Naive thymus-derived CD4-positive, alpha-beta T cell (primary cell): Measurements from ENCODE around the gene TNFSF8. TPM values are rescaled to one million over a fixed set of nuclear protein-coding genes. Genes with fewer than 3 reads are reported as not detected.

Experiments used
- ATAC-seq: fragments of 150-1000 bp; cut with Tn5 transposase; 2 replicates; pipeline ENCODE4 v1.10.0; 2021; ENCODE audit warnings: mild to moderate bottlenecking, moderate library complexity
- CTCF ChIA-PET: fragments of 350-600 bp; sonication (Branson Sonifier 250); formaldehyde crosslinking; loops from one replicate; lab custom pipeline; 2021; ENCODE audit warnings: antibody characterized with exemption; lab: Charles Lee
- POLR2A ChIA-PET: fragments of 350-600 bp; sonication (Branson Sonifier 250); formaldehyde crosslinking; loops from one replicate; lab custom pipeline; 2021; ENCODE audit warnings: antibody characterized with exemption, inconsistent platforms; lab: Charles Lee
- DNase-seq, 9 donors: peaks; one replicate each; pipeline versions ENCODE4 v3.0.0 to v3.0.0-alpha.2; 2020 to 2022; ENCODE audit warnings: mixed read lengths in 1 of 9
- H3K27ac ChIP-seq: one replicate; pipeline ENCODE4 v1.7.0; 2013; ENCODE audit warnings: mild to moderate bottlenecking, low read depth, low read length, moderate library complexity
- H3K27me3 ChIP-seq, 2 donors: one replicate each; pipeline ENCODE4 v1.7.0; 2013; ENCODE audit warnings: low read length in 2 of 2, mild to moderate bottlenecking in 2 of 2, moderate library complexity in 2 of 2; ENCODE audit not compliant: control insufficient read depth in 2 of 2, insufficient read depth in 2 of 2
- H3K36me3 ChIP-seq, 3 experiments: 1 replicate in 2 of 3; 2 replicates in 1 of 3; pipeline ENCODE4 v1.7.0; 2013; ENCODE audit warnings: low read length in 3 of 3, mild to moderate bottlenecking in 3 of 3, moderate library complexity in 1 of 3; ENCODE audit not compliant: insufficient read depth in 3 of 3, control insufficient read depth in 2 of 3
- H3K4me1 ChIP-seq, 2 donors: one replicate each; pipeline ENCODE4 v1.7.0; 2013; ENCODE audit warnings: low read length in 2 of 2, mild to moderate bottlenecking in 2 of 2, moderate library complexity in 1 of 2; ENCODE audit not compliant: control insufficient read depth in 2 of 2, insufficient read depth in 2 of 2
- H3K4me3 ChIP-seq: 2 replicates; pipeline ENCODE4 v1.7.0; 2013; ENCODE audit warnings: mild to moderate bottlenecking, low read length
- H3K9me3 ChIP-seq, 3 experiments: 1 replicate in 2 of 3; 2 replicates in 1 of 3; pipeline ENCODE4 v1.7.0; 2013; ENCODE audit warnings: low read length in 3 of 3; ENCODE audit not compliant: control insufficient read depth in 2 of 3
- H3K27ac Mint-ChIP-seq, 9 donors: one replicate each; pipeline ENCODE4 v1.8.0; 2020 to 2022; ENCODE audit warnings: mixed read lengths in 9 of 9, mild to moderate bottlenecking in 8 of 9, moderate library complexity in 5 of 9, inconsistent platforms in 2 of 9
- H3K27me3 Mint-ChIP-seq, 5 donors: one replicate each; pipeline ENCODE4 v1.8.0; 2021 to 2022; ENCODE audit warnings: mixed read lengths in 5 of 5, mild to moderate bottlenecking in 1 of 5
- H3K36me3 Mint-ChIP-seq, 5 donors: one replicate each; pipeline ENCODE4 v1.8.0; 2020 to 2022; ENCODE audit warnings: mixed read lengths in 5 of 5, mild to moderate bottlenecking in 3 of 5, inconsistent platforms in 1 of 5
- H3K4me1 Mint-ChIP-seq, 7 donors: one replicate each; pipeline ENCODE4 v1.8.0; 2020 to 2022; ENCODE audit warnings: mixed read lengths in 7 of 7, mild to moderate bottlenecking in 3 of 7, inconsistent platforms in 1 of 7
- H3K4me3 Mint-ChIP-seq, 10 donors: one replicate each; pipeline ENCODE4 v1.8.0; 2020 to 2022; ENCODE audit warnings: mild to moderate bottlenecking in 10 of 10, mixed read lengths in 10 of 10, moderate library complexity in 6 of 10, inconsistent platforms in 2 of 10
- H3K9me3 Mint-ChIP-seq, 11 donors: one replicate each; pipeline ENCODE4 v1.8.0; 2020 to 2022; ENCODE audit warnings: mixed read lengths in 11 of 11, mild to moderate bottlenecking in 4 of 11, inconsistent platforms in 1 of 11, moderate library complexity in 1 of 11
- intact Hi-C, 2 donors: fragments of 100-400 bp; cut with micrococcal nuclease; formaldehyde crosslinking; loops; one replicate each; pipeline ENCODE4 v1.15.1; 2023
- polyA plus RNA-seq, 2 donors: library from polyadenylated mRNA; unstranded; fragments of 300-500 nt; fragmentation: Illumina TruSeq; gene quantifications; one replicate each; pipeline ENCODE4 v1.2.3, GENCODE V29; 2021
- total RNA-seq, 6 experiments: library from RNA in 5 of 6; stranded (reverse) in 5 of 6; gene quantifications; 1 replicate in 5 of 6; 2 replicates in 1 of 6; pipeline ENCODE4 v1.2.3 and lab custom pipeline; 2021 to 2026

TNFSF8 gene
- total and polyA plus RNA-seq, 7 experiments from 2014 or later, result 19.3 to 129 (median 35.4) TPM

GRCh38 chr9:114878879-114879564 is 51.4 kb downstream of the TNFSF8 start:
- intact Hi-C loops, result no loop called here
- H3K36me3 ChIP-seq, result no peaks in the 10 kb centered on the region
- DNase-seq, result no peak
- POLR2A ChIA-PET, result no interaction called here
- H3K4me3 Mint-ChIP-seq, result no peak overlapping the region
- no peaks in the 10 kb centered on the region for H3K27me3 Mint-ChIP-seq
- no peak overlapping the region for H3K27ac ChIP-seq
- H3K27me3 ChIP-seq, result no peaks in the 10 kb centered on the region
- H3K27ac Mint-ChIP-seq, result no peak overlapping the region
- H3K9me3 ChIP-seq, result peaks cover 0 to 11% (median 3%) of the 10 kb centered on the region in 3 experiments
- CTCF ChIA-PET, result no interaction called here
- peaks cover 0 to 39% (median 18%) of the 10 kb centered on the region in 11 donors for H3K9me3 Mint-ChIP-seq
- H3K4me1 Mint-ChIP-seq, result peaks cover 3 to 22% (median 6%) of the 10 kb centered on the region in 7 donors
- H3K36me3 Mint-ChIP-seq, result peaks cover under 1 to 38% (median 8%) of the 10 kb centered on the region in 5 donors
- no peak for ATAC-seq
- peaks cover 0 to 4% of the 10 kb centered on the region in 2 donors for H3K4me1 ChIP-seq
- H3K4me3 ChIP-seq, result no peak overlapping the region

GRCh38 chr9:114869845-114870244 is 60.5 kb downstream of the TNFSF8 start:
- Mint-ChIP-seq H3K36me3 (peaks cover 14 to 60% (median 27%) of the 10 kb centered on the region in 5 donors), H3K27ac (peak overlapping the region; percentile 28 to 87 (median 77)), H3K4me1 (peaks cover 8 to 34% (median 28%) of the 10 kb centered on the region in 7 donors), H3K9me3 (peaks cover 12 to 66% (median 44%) of the 10 kb centered on the region in 11 donors), H3K27me3 (no peaks in the 10 kb centered on the region), H3K4me3 (peak overlapping the region in 9 of 10 donors; percentile 32 to 66 (median 53))
- POLR2A ChIA-PET, result interaction anchor here (0.6 to 1.8 kb wide), 6 partner anchors 11 to 59 kb away, joined by 3 to 4 read pairs (median 4); no protein-coding TSS in a partner anchor
- Histone ChIP-seq H3K27me3 (no peaks in the 10 kb centered on the region), H3K4me3 (peak overlapping the region; percentile 37), H3K36me3 (no peaks in the 10 kb centered on the region), H3K9me3 (peaks cover 0 to 14% (median 0%) of the 10 kb centered on the region in 3 experiments), H3K4me1 (peaks cover 17 to 18% of the 10 kb centered on the region in 2 donors), H3K27ac (no peak overlapping the region)
- ATAC-seq, result no peak
- DNase-seq, result peak in 6 of 9 donors; percentile 11 to 42 (median 28)
- intact Hi-C loops, result loop anchor here in 1 of 2 donors (2.0 kb wide), 1 partner anchor 29 kb away; no protein-coding TSS in a partner anchor
- CTCF ChIA-PET, result interaction anchor here (0.8 kb wide), 1 partner anchor 37 kb away, joined by 4 read pairs; no protein-coding TSS in a partner anchor

DNA sequence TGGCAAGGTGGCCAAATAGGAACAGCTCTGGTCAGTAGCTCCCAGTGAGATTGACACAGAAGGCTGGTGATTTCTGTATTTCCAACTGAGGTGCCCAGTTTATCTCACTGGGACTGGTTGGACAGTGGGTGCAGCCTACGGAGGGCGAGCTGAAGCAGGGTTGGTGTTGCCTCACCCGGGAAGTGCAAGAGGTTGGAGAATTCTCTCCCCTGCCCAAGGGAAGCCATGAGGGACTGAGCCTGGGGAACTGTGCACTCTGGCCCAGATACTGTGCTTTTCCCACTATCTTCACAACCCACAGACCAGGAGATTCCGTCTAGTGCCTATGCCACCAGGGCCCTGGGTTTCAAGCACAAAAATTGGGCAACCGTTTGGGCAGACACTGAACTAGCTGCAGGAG is 61.0 kb downstream of the TNFSF8 start:
- CTCF ChIA-PET, result interaction anchor here (0.8 kb wide), 1 partner anchor 37 kb away, joined by 4 read pairs; no protein-coding TSS in a partner anchor
- peak overlapping the region in 9 of 10 donors; percentile 20 to 66 (median 52) for H3K4me3 Mint-ChIP-seq
- Histone ChIP-seq H3K4me3 (peak overlapping the region; percentile 37), H3K9me3 (peaks cover 0 to 10% (median 0%) of the 10 kb centered on the region in 3 experiments), H3K27me3 (no peaks in the 10 kb centered on the region), H3K36me3 (no peaks in the 10 kb centered on the region), H3K27ac (no peak overlapping the region), H3K4me1 (peaks cover 17 to 18% of the 10 kb centered on the region in 2 donors)
- H3K4me1 Mint-ChIP-seq, result peaks cover 8 to 37% (median 28%) of the 10 kb centered on the region in 7 donors
- POLR2A ChIA-PET, result interaction anchor here (0.9 to 1.8 kb wide), 3 partner anchors 17 to 39 kb away, joined by 3 to 4 read pairs (median 4); no protein-coding TSS in a partner anchor
- ATAC-seq (no peak), DNase-seq (no peak)
- peaks cover 14 to 59% (median 30%) of the 10 kb centered on the region in 5 donors for H3K36me3 Mint-ChIP-seq
- intact Hi-C loops, result no loop called here
- no peaks in the 10 kb centered on the region for H3K27me3 Mint-ChIP-seq
- H3K9me3 Mint-ChIP-seq, result peaks cover 12 to 61% (median 40%) of the 10 kb centered on the region in 11 donors
- peak overlapping the region; percentile 28 to 87 (median 71) for H3K27ac Mint-ChIP-seq

- H3K9me3 Mint-ChIP-seq, result peaks cover 7 to 41% (median 24%) of the 10 kb centered on the region in 11 donors
- Histone ChIP-seq H3K9me3 (no peaks in the 10 kb centered on the region), H3K36me3 (no peaks in the 10 kb centered on the region), H3K27me3 (no peaks in the 10 kb centered on the region), H3K27ac (no peak overlapping the region), H3K4me1 (peaks cover 17 to 18% of the 10 kb centered on the region in 2 donors), H3K4me3 (no peak overlapping the region)
- ATAC-seq, result no peak
- no peak overlapping the region for H3K27ac Mint-ChIP-seq
- peaks cover 0 to 3% (median 0%) of the 10 kb centered on the region in 5 donors for H3K27me3 Mint-ChIP-seq
- no peak overlapping the region for H3K4me3 Mint-ChIP-seq
- DNase-seq, result no peak
- intact Hi-C loops, result no loop called here
- CTCF ChIA-PET, result no interaction called here
- peaks cover 8 to 47% (median 12%) of the 10 kb centered on the region in 5 donors for H3K36me3 Mint-ChIP-seq
- peaks cover 10 to 37% (median 28%) of the 10 kb centered on the region in 7 donors for H3K4me1 Mint-ChIP-seq
- POLR2A ChIA-PET, result interaction anchor here (1.2 to 2.3 kb wide), 2 partner anchors 10 to 32 kb away, joined by 3 to 6 read pairs; no protein-coding TSS in a partner anchor
Measured at GRCh38 chr9:114867327-114867726, 63.1 kb downstream of the TNFSF8 start.

DNA sequence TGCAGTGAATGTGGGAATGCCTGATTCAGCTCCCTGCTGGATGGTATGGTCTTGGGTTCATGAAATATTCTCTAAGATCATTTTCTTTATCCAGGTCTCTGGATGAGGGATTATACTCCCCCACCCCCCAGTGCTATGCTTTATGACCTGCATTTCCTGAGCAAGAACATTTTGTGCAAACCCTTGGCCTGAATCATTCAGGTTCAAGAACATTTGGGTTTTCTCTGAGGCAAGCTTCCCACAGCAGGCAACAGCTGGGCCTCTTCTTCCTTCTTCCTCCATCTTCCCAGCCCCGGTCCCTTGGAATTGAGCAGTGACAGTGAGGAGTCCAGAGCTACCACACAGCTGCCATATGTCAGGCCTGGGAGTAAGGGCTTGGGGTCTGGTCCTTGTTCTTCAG is 65.9 kb downstream of the TNFSF8 start:
- Mint-ChIP-seq H3K9me3 (peaks cover 0 to 17% (median 6%) of the 10 kb centered on the region in 11 donors), H3K27me3 (peaks cover 0 to 15% (median 0%) of the 10 kb centered on the region in 5 donors), H3K4me1 (peaks cover 2 to 24% (median 11%) of the 10 kb centered on the region in 7 donors), H3K27ac (peak overlapping the region in 1 of 9 donors; percentile 46), H3K36me3 (peaks cover 3 to 25% (median 3%) of the 10 kb centered on the region in 5 donors), H3K4me3 (no peak overlapping the region)
- no peak for ATAC-seq
- H3K27me3 ChIP-seq, result no peaks in the 10 kb centered on the region
- no peak for DNase-seq
- intact Hi-C loops, result no loop called here
- ChIA-PET POLR2A (interaction anchor here (0.7 kb wide), 1 partner anchor 27 kb away, joined by 5 read pairs; no protein-coding TSS in a partner anchor), CTCF (no interaction called here)
- no peak overlapping the region for H3K27ac ChIP-seq
- H3K4me1 ChIP-seq, result peaks cover 5% of the 10 kb centered on the region in 2 donors
- no peaks in the 10 kb centered on the region for H3K9me3 ChIP-seq
- no peaks in the 10 kb centered on the region for H3K36me3 ChIP-seq
- H3K4me3 ChIP-seq, result no peak overlapping the region

- no peaks in the 10 kb centered on the region for H3K36me3 ChIP-seq
- H3K9me3 Mint-ChIP-seq, result peaks cover 0 to 17% (median 3%) of the 10 kb centered on the region in 11 donors
- intact Hi-C loops, result no loop called here
- peaks cover 0 to 24% (median 5%) of the 10 kb centered on the region in 5 donors for H3K36me3 Mint-ChIP-seq
- peaks cover 0 to 30% (median 0%) of the 10 kb centered on the region in 5 donors for H3K27me3 Mint-ChIP-seq
- ChIA-PET POLR2A (no interaction called here), CTCF (no interaction called here)
- ATAC-seq (no peak), DNase-seq (no peak)
- no peak overlapping the region for H3K27ac ChIP-seq
- H3K27ac Mint-ChIP-seq, result peak overlapping the region in 1 of 9 donors; percentile 25
- no peak overlapping the region for H3K4me3 Mint-ChIP-seq
- H3K4me1 ChIP-seq, result no peaks in the 10 kb centered on the region
- H3K4me3 ChIP-seq, result no peak overlapping the region
- no peaks in the 10 kb centered on the region for H3K9me3 ChIP-seq
- H3K4me1 Mint-ChIP-seq, result peaks cover 0 to 16% (median 2%) of the 10 kb centered on the region in 7 donors
- H3K27me3 ChIP-seq, result no peaks in the 10 kb centered on the region
Measured at GRCh38 chr9:114861922-114862605, 68.3 kb downstream of the TNFSF8 start.
